ENCODE results near the gene PTPRO. TPM values are rescaled to one million over a fixed set of nuclear protein-coding genes. Genes with fewer than 3 reads are reported as not detected.

PTPRO gene
- total RNA-seq, 1 donor from 2014 or later, result 4.3 TPM

- TF ChIP-seq CTCF (IDR thresholded peaks at IDR 0.05; ENCODE audit: unreplicated experiment), result no peak
- DNase-seq (ENCODE audit: low spot score in 2 of 2, unreplicated experiment in 2 of 2), result no peak
- Mint-ChIP-seq H3K36me3 (peaks cover 11% of the 10 kb centered on the region), H3K9me3 (peaks cover 23% of the 10 kb centered on the region), H3K27ac (no peak overlapping the region), H3K4me3 (no peak overlapping the region), H3K27me3 (ENCODE audit: low read depth) (peaks cover 2% of the 10 kb centered on the region), H3K4me1 (peaks cover 3% of the 10 kb centered on the region)
Observed at GRCh38 chr12:15528666-15529065, 206.4 kb downstream of the PTPRO start.

GRCh38 chr12:15530361-15530760, 208.1 kb downstream of the PTPRO start:
- H3K36me3 Mint-ChIP-seq, result peaks cover 11% of the 10 kb centered on the region
- H3K27ac Mint-ChIP-seq, result no peak overlapping the region
- DNase-seq (ENCODE audit: low spot score in 2 of 2, unreplicated experiment in 2 of 2), result no peak
- no peaks in the 10 kb centered on the region for H3K27me3 Mint-ChIP-seq (ENCODE audit: low read depth)
- no peak for TF ChIP-seq CTCF (IDR thresholded peaks at IDR 0.05; ENCODE audit: unreplicated experiment)
- H3K9me3 Mint-ChIP-seq, result peaks cover 23% of the 10 kb centered on the region
- no peaks in the 10 kb centered on the region for H3K4me1 Mint-ChIP-seq
- H3K4me3 Mint-ChIP-seq, result no peak overlapping the region

- peaks cover 10% of the 10 kb centered on the region for H3K36me3 Mint-ChIP-seq
- no peaks in the 10 kb centered on the region for H3K27me3 Mint-ChIP-seq (ENCODE audit: low read depth)
- no peak overlapping the region for H3K4me3 Mint-ChIP-seq
- no peak overlapping the region for H3K27ac Mint-ChIP-seq
- no peak for TF ChIP-seq CTCF (IDR thresholded peaks at IDR 0.05; ENCODE audit: unreplicated experiment)
- H3K9me3 Mint-ChIP-seq, result peaks cover 22% of the 10 kb centered on the region
- no peak for DNase-seq (ENCODE audit: low spot score in 2 of 2, unreplicated experiment in 2 of 2)
- no peaks in the 10 kb centered on the region for H3K4me1 Mint-ChIP-seq
Observed at GRCh38 chr12:15532364-15532977, 210.2 kb downstream of the PTPRO start.

- Mint-ChIP-seq H3K27ac (no peak overlapping the region), H3K27me3 (ENCODE audit: low read depth) (no peaks in the 10 kb centered on the region), H3K4me3 (no peak overlapping the region), H3K4me1 (peaks cover 4% of the 10 kb centered on the region), H3K9me3 (peaks cover 8% of the 10 kb centered on the region), H3K36me3 (no peaks in the 10 kb centered on the region)
- TF ChIP-seq CTCF (IDR thresholded peaks at IDR 0.05; ENCODE audit: unreplicated experiment), result no peak
- DNase-seq (ENCODE audit: low spot score in 2 of 2, unreplicated experiment in 2 of 2), result no peak
Observed at GRCh38 chr12:15534322-15534721, 212.0 kb downstream of the PTPRO start.

- Mint-ChIP-seq H3K4me1 (peaks cover 4% of the 10 kb centered on the region), H3K36me3 (no peaks in the 10 kb centered on the region), H3K27ac (no peak overlapping the region), H3K27me3 (ENCODE audit: low read depth) (no peaks in the 10 kb centered on the region), H3K9me3 (peaks cover 6% of the 10 kb centered on the region), H3K4me3 (no peak overlapping the region)
- no peak for DNase-seq (ENCODE audit: low spot score in 2 of 2, unreplicated experiment in 2 of 2)
- TF ChIP-seq CTCF (IDR thresholded peaks at IDR 0.05; ENCODE audit: unreplicated experiment), result no peak
Observed at GRCh38 chr12:15534874-15535273, 212.6 kb downstream of the PTPRO start.

GRCh38 chr12:15535352-15535781, 213.1 kb downstream of the PTPRO start:
- H3K36me3 Mint-ChIP-seq, result no peaks in the 10 kb centered on the region
- H3K9me3 Mint-ChIP-seq, result peaks cover under 1% of the 10 kb centered on the region
- DNase-seq (ENCODE audit: low spot score in 2 of 2, unreplicated experiment in 2 of 2), result no peak
- H3K4me3 Mint-ChIP-seq, result no peak overlapping the region
- peaks cover 8% of the 10 kb centered on the region for H3K4me1 Mint-ChIP-seq
- no peak overlapping the region for H3K27ac Mint-ChIP-seq
- no peak for TF ChIP-seq CTCF (IDR thresholded peaks at IDR 0.05; ENCODE audit: unreplicated experiment)
- no peaks in the 10 kb centered on the region for H3K27me3 Mint-ChIP-seq (ENCODE audit: low read depth)
